GM13977 (cell line): ENCODE results near the gene NRGN.

Experiments used
- DNase-seq: peaks from one replicate; pipeline ENCODE4 v3.0.0; 2012; ENCODE audit warnings: low spot score
- CTCF ChIP-seq: IDR thresholded peaks from 2 replicates; pipeline ENCODE4 v1.5.1; 2012; ENCODE audit warnings: mild to moderate bottlenecking, control low read depth; ENCODE audit not compliant: insufficient read depth; ENCODE audit errors: extremely low read depth, missing control alignments
- in situ Hi-C: fragments of 300-500 bp; cut with MboI; formaldehyde crosslinking; loops from one replicate; pipeline ENCODE4 v1.12.0; 2022; ENCODE audit warnings: low sequenced_read_pairs, low pct_unique_long_range_greater_than_20kb, mixed read lengths, inconsistent platforms; ENCODE audit not compliant: unreplicated experiment

NRGN gene

GRCh38 chr11:124724979-124725718 lies 14.6 kb upstream of the NRGN start:
- peak; percentile 56 for DNase-seq
- in situ Hi-C loops = no loop called here
- no peak for TF ChIP-seq CTCF

- no peak for TF ChIP-seq CTCF
- DNase-seq = no peak
- in situ Hi-C loops = no loop called here
These were observed 14.0 kb upstream of the NRGN start for GRCh38 chr11:124725719-124726105.

- in situ Hi-C loops = no loop called here
- TF ChIP-seq CTCF = no peak
- no peak for DNase-seq
These were observed 12.3 kb upstream of the NRGN start for GRCh38 chr11:124727474-124727873.

- no peak for DNase-seq
- TF ChIP-seq CTCF = no peak
- in situ Hi-C loops = no loop called here
These were observed 11.6 kb upstream of the NRGN start for GRCh38 chr11:124728134-124728533.

- no peak for DNase-seq
- in situ Hi-C loops = no loop called here
- TF ChIP-seq CTCF = no peak
These were observed 10.2 kb upstream of the NRGN start for GRCh38 chr11:124729571-124729970.

GRCh38 chr11:124732230-124732629 lies 7.5 kb upstream of the NRGN start:
- in situ Hi-C loops = no loop called here
- DNase-seq = no peak
- no peak for TF ChIP-seq CTCF
